ENCODE measurements around the gene VPS37B.
A peak's percentile ranks its signal among the peaks of the same experiment; 100 is the strongest.
"Not testable (repeated sequence)": the region's sequence is repeated elsewhere in the genome, so short reads cannot be mapped to it uniquely, and the experiment has no call there.

The VPS37B gene

GRCh38 chr12:122918827-122919226, 22.9 kb upstream of the VPS37B start:
- Histone ChIP-seq H3K4me1 (ENCODE audit: control insufficient read depth in 1 of 2, insufficient read depth in 1 of 2, low read depth in 1 of 2, low read length in 1 of 2) (peaks cover 6 to 7% of the 10 kb centered on the region in 2 experiments), H3K27ac (no peak overlapping the region), H3K36me3 (no peaks in the 10 kb centered on the region), H3K27me3 (no peaks in the 10 kb centered on the region), H3K4me3 (ENCODE audit: low read depth in 1 of 2, low read length in 1 of 2) (no peak overlapping the region), H3K9me3 (no peaks in the 10 kb centered on the region)
- TF ChIP-seq, protein P1, sequence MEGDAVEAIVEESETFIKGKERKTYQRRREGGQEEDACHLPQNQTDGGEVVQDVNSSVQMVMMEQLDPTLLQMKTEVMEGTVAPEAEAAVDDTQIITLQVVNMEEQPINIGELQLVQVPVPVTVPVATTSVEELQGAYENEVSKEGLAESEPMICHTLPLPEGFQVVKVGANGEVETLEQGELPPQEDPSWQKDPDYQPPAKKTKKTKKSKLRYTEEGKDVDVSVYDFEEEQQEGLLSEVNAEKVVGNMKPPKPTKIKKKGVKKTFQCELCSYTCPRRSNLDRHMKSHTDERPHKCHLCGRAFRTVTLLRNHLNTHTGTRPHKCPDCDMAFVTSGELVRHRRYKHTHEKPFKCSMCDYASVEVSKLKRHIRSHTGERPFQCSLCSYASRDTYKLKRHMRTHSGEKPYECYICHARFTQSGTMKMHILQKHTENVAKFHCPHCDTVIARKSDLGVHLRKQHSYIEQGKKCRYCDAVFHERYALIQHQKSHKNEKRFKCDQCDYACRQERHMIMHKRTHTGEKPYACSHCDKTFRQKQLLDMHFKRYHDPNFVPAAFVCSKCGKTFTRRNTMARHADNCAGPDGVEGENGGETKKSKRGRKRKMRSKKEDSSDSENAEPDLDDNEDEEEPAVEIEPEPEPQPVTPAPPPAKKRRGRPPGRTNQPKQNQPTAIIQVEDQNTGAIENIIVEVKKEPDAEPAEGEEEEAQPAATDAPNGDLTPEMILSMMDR (IDR thresholded peaks at IDR 0.05) = no peak

GRCh38 chr12:122917507-122918121, 21.7 kb upstream of the VPS37B start:
- H3K4me3 ChIP-seq (ENCODE audit: low read depth in 1 of 2, low read length in 1 of 2) = no peak overlapping the region
- TF ChIP-seq, protein P1 (IDR thresholded peaks at IDR 0.05) = no peak
- no peak overlapping the region for H3K27ac ChIP-seq
- no peaks in the 10 kb centered on the region for H3K9me3 ChIP-seq
- H3K36me3 ChIP-seq = no peaks in the 10 kb centered on the region
- H3K27me3 ChIP-seq = no peaks in the 10 kb centered on the region
- peaks cover 6 to 7% of the 10 kb centered on the region in 2 experiments for H3K4me1 ChIP-seq (ENCODE audit: control insufficient read depth in 1 of 2, insufficient read depth in 1 of 2, low read depth in 1 of 2, low read length in 1 of 2)

DNA sequence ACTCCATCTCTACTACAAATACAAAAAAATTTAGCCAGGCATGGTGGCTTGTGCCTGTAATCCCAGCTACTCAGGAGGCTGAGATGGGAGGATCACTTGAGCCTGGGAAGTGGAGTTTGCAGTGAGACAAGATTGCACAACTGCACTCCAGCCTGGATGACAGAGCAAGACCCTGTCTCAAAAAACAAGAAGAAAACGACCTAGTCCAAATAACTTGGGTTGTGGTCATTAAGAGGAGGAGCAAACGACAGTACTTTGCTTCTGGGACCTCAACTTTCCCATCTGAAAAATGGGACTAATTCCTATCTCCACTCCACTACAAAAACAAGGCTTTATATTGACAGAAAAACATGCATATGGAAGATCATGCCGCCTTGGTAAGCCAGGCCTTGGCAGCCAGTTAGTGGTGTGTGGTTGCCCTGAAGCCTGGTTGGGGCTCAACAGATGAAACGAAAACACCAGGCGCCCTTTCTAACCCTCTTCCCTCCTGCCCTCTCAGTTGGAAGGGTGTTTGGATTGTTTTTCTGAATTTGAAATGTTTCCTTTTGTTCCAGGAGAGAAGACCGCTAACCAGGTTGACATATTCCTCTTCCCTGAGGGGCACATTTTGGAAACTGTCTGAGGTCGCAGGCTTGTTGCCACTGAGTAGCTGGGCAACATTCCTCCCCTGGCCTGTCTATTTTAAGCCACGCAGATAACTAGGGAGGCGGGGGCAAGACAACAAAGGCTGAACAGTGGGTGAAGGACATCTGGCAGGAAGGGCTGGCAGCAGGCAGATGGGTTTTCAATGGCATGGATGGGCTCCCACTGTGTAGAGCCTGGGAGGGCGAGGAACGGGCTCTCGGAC, 13.7 kb upstream of the VPS37B start:
- Histone ChIP-seq H3K36me3 (no peaks in the 10 kb centered on the region), H3K9me3 (no peaks in the 10 kb centered on the region), H3K4me1 (ENCODE audit: control insufficient read depth in 1 of 2, insufficient read depth in 1 of 2, low read depth in 1 of 2, low read length in 1 of 2) (peaks cover 8 to 11% of the 10 kb centered on the region in 2 experiments), H3K27ac (no peak overlapping the region), H3K27me3 (no peaks in the 10 kb centered on the region), H3K4me3 (ENCODE audit: low read depth in 1 of 2, low read length in 1 of 2) (no peak overlapping the region)
- TF ChIP-seq, protein P1 (IDR thresholded peaks at IDR 0.05) = no peak

DNA sequence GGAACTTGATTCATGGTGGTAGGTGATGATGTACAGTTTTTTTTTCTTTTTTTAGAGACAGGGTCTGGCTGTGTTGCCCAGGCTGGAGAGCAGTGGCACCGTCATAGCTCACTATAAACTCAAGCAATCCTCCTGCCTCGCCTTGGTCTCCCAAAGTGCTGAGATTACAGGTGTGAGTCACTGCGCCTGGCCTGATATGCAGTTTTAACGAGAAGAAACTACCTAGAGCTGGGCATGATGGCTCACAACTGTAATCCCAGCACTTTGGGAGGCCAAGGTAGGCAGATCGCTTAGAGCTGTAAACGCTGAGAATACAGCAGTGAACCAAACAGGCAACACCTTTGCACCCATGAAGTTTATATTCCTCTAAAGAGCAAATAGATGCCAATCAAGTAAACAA, 13.0 kb upstream of the VPS37B start:
- TF ChIP-seq, protein P1 (IDR thresholded peaks at IDR 0.05) = no peak
- no peaks in the 10 kb centered on the region for H3K36me3 ChIP-seq

DNA sequence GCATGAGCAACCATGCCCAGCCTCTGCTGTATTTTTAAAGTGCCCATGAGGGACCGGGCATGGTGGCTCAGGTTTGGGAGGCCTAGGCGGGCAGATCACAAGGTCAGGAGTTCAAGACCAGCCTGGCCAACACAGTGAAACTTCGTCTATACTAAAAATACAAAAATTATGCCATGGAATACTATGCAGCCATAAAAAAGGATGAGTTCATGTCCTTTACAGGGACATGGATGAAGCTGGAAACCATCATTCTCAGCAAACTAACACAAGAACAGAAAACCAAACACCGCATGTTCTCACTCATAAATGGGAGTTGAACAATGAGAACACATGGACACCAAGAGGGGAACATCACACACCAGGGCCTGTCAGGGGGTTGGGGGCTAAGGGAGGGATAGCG, 9.3 kb upstream of the VPS37B start:
- not testable (repeated sequence) for H3K9me3 ChIP-seq; H3K36me3 ChIP-seq; H3K4me3 ChIP-seq (ENCODE audit: low read depth in 1 of 2, low read length in 1 of 2); H3K27me3 ChIP-seq
- peaks cover 32 to 33% of the 10 kb centered on the region in 2 experiments for H3K4me1 ChIP-seq (ENCODE audit: control insufficient read depth in 1 of 2, insufficient read depth in 1 of 2, low read depth in 1 of 2, low read length in 1 of 2)
- H3K27ac ChIP-seq = peak overlapping the region; percentile 92

More for the DNA sequence above, 13.0 kb upstream of the VPS37B start:
- Histone ChIP-seq H3K27ac (no peak overlapping the region), H3K9me3 (no peaks in the 10 kb centered on the region), H3K27me3 (no peaks in the 10 kb centered on the region), H3K4me1 (ENCODE audit: control insufficient read depth in 1 of 2, insufficient read depth in 1 of 2, low read depth in 1 of 2, low read length in 1 of 2) (peaks cover 16 to 18% of the 10 kb centered on the region in 2 experiments), H3K4me3 (ENCODE audit: low read depth in 1 of 2, low read length in 1 of 2) (no peak overlapping the region)

DNA sequence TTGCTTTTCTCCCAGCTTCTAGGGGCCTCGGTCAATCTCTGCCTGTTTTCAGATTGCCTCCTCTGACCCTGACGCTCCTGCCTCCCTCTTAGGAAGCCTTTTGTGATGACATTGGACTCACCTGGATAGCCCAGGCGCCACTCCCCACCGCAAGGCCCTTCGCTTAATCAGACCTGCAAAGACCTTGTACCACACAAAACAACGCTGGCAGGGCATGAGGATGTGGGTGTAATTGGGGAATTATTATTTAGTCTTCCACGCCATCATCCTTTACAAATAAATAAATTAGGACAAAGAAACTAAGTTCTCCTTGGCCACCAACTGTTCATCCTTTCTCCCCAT, 7.7 kb upstream of the VPS37B start:
- no peaks in the 10 kb centered on the region for H3K9me3 ChIP-seq
- H3K36me3 ChIP-seq = no peaks in the 10 kb centered on the region
- peaks cover 32 to 38% of the 10 kb centered on the region in 2 experiments for H3K4me1 ChIP-seq (ENCODE audit: control insufficient read depth in 1 of 2, insufficient read depth in 1 of 2, low read depth in 1 of 2, low read length in 1 of 2)
- TF ChIP-seq, protein P1 (IDR thresholded peaks at IDR 0.05) = no peak
- no peaks in the 10 kb centered on the region for H3K27me3 ChIP-seq
- H3K4me3 ChIP-seq (ENCODE audit: low read depth in 1 of 2, low read length in 1 of 2) = peak overlapping the region; percentile 2 to 18
- peak overlapping the region; percentile 92 for H3K27ac ChIP-seq

Data from neutrophil (primary cell).